ENCODE measurements around the gene C1D.

- no peak for TF ChIP-seq EZH2 (IDR thresholded peaks at IDR 0.05; ENCODE audit: borderline replicate concordance, low read depth, low read length, poor library complexity, severe bottlenecking)
- TF ChIP-seq, protein P1, sequence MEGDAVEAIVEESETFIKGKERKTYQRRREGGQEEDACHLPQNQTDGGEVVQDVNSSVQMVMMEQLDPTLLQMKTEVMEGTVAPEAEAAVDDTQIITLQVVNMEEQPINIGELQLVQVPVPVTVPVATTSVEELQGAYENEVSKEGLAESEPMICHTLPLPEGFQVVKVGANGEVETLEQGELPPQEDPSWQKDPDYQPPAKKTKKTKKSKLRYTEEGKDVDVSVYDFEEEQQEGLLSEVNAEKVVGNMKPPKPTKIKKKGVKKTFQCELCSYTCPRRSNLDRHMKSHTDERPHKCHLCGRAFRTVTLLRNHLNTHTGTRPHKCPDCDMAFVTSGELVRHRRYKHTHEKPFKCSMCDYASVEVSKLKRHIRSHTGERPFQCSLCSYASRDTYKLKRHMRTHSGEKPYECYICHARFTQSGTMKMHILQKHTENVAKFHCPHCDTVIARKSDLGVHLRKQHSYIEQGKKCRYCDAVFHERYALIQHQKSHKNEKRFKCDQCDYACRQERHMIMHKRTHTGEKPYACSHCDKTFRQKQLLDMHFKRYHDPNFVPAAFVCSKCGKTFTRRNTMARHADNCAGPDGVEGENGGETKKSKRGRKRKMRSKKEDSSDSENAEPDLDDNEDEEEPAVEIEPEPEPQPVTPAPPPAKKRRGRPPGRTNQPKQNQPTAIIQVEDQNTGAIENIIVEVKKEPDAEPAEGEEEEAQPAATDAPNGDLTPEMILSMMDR (conservative IDR thresholded peaks at IDR 0.05; ENCODE audit: low read depth, low read length), result no peak
These were observed 44.1 kb downstream of the C1D start for GRCh38 chr2:68018727-68019126.
